DMS53 (cell line): ENCODE data around the gene MARCHF4.

Experiments
- DNase-seq: peaks from one replicate; lab custom pipeline; 2025; lab: John Stamatoyannopoulos, UW

MARCHF4 gene

GRCh38 chr2:216350214-216350791 lies 22.0 kb downstream of the MARCHF4 start:
- peak; percentile 8 for DNase-seq

- DNase-seq = peak; percentile 5
Measured at GRCh38 chr2:216349366-216349765, 22.9 kb downstream of the MARCHF4 start.

GRCh38 chr2:216348756-216349308 lies 23.5 kb downstream of the MARCHF4 start:
- DNase-seq = no peak

- no peak for DNase-seq
Measured at GRCh38 chr2:216346781-216347180, 25.5 kb downstream of the MARCHF4 start.

- no peak for DNase-seq
Measured at GRCh38 chr2:216345846-216346245, 26.4 kb downstream of the MARCHF4 start.

- no peak for DNase-seq
Measured at GRCh38 chr2:216344950-216345300, 27.4 kb downstream of the MARCHF4 start.

- no peak for DNase-seq
Measured at GRCh38 chr2:216344206-216344949, 27.9 kb downstream of the MARCHF4 start.

GRCh38 chr2:216343221-216343980 lies 28.9 kb downstream of the MARCHF4 start:
- no peak for DNase-seq

- no peak for DNase-seq
Measured at GRCh38 chr2:216341121-216341520, 31.2 kb downstream of the MARCHF4 start.

GRCh38 chr2:216340280-216340631 lies 32.0 kb downstream of the MARCHF4 start:
- DNase-seq = no peak

- DNase-seq = peak; percentile 20
Measured at GRCh38 chr2:216339456-216340279, 32.6 kb downstream of the MARCHF4 start.

GRCh38 chr2:216335252-216335651 lies 37.0 kb downstream of the MARCHF4 start:
- DNase-seq = no peak

- DNase-seq = no peak
Measured at GRCh38 chr2:216328347-216328746, 43.9 kb downstream of the MARCHF4 start.

GRCh38 chr2:216327447-216327935 lies 44.8 kb downstream of the MARCHF4 start:
- DNase-seq = peak; percentile 17
